HepG2 (cell line): Measurements from ENCODE around the gene HCRTR1. TPM values are rescaled to one million over a fixed set of nuclear protein-coding genes. Genes with fewer than 3 reads are reported as not detected.

Experiments
- ATAC-seq: fragments of 200-7000 bp; cut with Tn5 transposase; 3 replicates; pipeline ENCODE4 v1.9.1; 2020; ENCODE audit warnings: mild to moderate bottlenecking, moderate library complexity
- BruUV-seq: library from RNA; stranded (reverse); fragments of 400-500 nt; replicated peaks from 2 replicates; lab custom pipeline; 2021; lab: Mats Ljungman, UMichigan
- CTCF ChIA-PET: fragments of 300-600 bp; formaldehyde crosslinking; extraction: SDS; loops from one replicate; lab custom pipeline; 2021; ENCODE audit warnings: low total read pairs, inconsistent platforms, low intra/inter-chr PET ratio; lab: Yijun Ruan, JAX
- POLR2A ChIA-PET: fragments of 350-600 bp; sonication (Branson Sonifier 250); formaldehyde crosslinking; loops from one replicate; lab custom pipeline; 2020; ENCODE audit warnings: antibody characterized with exemption, inconsistent platforms; lab: Yijun Ruan, JAX
- DNase-seq: peaks from one replicate; pipeline ENCODE4 v3.0.0-alpha.2; 2015; ENCODE audit warnings: low spot score
- FAIRE-seq: peaks from 3 replicates; lab custom pipeline; 2011; peaks lifted over from hg19 to GRCh38; lab: Jason Lieb, UNC
- H2AFZ ChIP-seq: one replicate; pipeline ENCODE4 v1.6.1; 2011; ENCODE audit warnings: low read length, inconsistent platforms
- H3K27ac ChIP-seq: fragments of 300-600 bp; 3 replicates; pipeline ENCODE4 v1.8.0; 2011; ENCODE audit warnings: mixed run types, mild to moderate bottlenecking, mixed read lengths, low read length, inconsistent platforms; ENCODE audit not compliant: insufficient read depth; ENCODE audit errors: extremely low read length
- H3K27me3 ChIP-seq, 2 experiments: fragments of 200-600 bp in 1 of 2; 2 replicates in 1 of 2; 3 replicates in 1 of 2; pipeline versions ENCODE4 v1.6.0 to v1.8.0; 2011; ENCODE audit warnings: low read length in 2 of 2, mild to moderate bottlenecking in 2 of 2, moderate library complexity in 2 of 2, inconsistent platforms in 1 of 2; ENCODE audit not compliant: insufficient read depth in 2 of 2, control insufficient read depth in 1 of 2
- H3K36me3 ChIP-seq, 2 experiments: fragments of 200-600 bp in 1 of 2; replicated peaks in 1 of 2; 2 replicates in 1 of 2; 3 replicates in 1 of 2; pipeline versions ENCODE4 v1.5.1 to v1.8.0; 2011; ENCODE audit warnings: low read length in 2 of 2, inconsistent platforms in 1 of 2; ENCODE audit not compliant: insufficient read depth in 2 of 2, control insufficient read depth in 1 of 2
- H3K4me1 ChIP-seq: 2 replicates; pipeline ENCODE4 v1.5.1; 2012; ENCODE audit warnings: low read length, inconsistent platforms; ENCODE audit not compliant: insufficient read depth
- H3K4me2 ChIP-seq: 2 replicates; pipeline ENCODE4 v1.6.0; 2011; ENCODE audit warnings: low read depth, low read length, inconsistent platforms
- H3K4me3 ChIP-seq, 3 experiments: fragments of 200-600 bp in 1 of 3; sonication (generic), shearing (Covaris generic) in 1 of 3; replicated peaks in 1 of 3; 2 replicates each; pipeline ENCODE4 v1.5.1; 2011 to 2016; ENCODE audit warnings: low read length in 3 of 3, inconsistent platforms in 2 of 3, low read depth in 2 of 3, mild to moderate bottlenecking in 2 of 3, control low read depth in 1 of 3, mixed read lengths in 1 of 3; ENCODE audit not compliant: insufficient read depth in 1 of 3
- H3K79me2 ChIP-seq: one replicate; pipeline ENCODE4 v1.6.1; 2011; ENCODE audit warnings: low read length, inconsistent platforms; ENCODE audit not compliant: insufficient read depth
- H3K9ac ChIP-seq: 2 replicates; pipeline ENCODE4 v1.6.0; 2011; ENCODE audit warnings: mild to moderate bottlenecking, low read depth, low read length, inconsistent platforms; ENCODE audit not compliant: insufficient read depth
- H3K9me3 ChIP-seq: 2 replicates; pipeline ENCODE4 v1.5.1; 2012; ENCODE audit warnings: mild to moderate bottlenecking, low read length
- H4K20me1 ChIP-seq: 2 replicates; pipeline ENCODE4 v1.6.0; 2011; ENCODE audit warnings: inconsistent platforms, mild to moderate bottlenecking, low read length, moderate library complexity; ENCODE audit not compliant: insufficient read depth
- ARNTL ChIP-seq: sonication (generic); formaldehyde crosslinking; IDR thresholded peaks from 2 replicates; pipeline ENCODE4 v1.4.0; 2020; ENCODE audit warnings: mild to moderate bottlenecking, missing genetic modification reagents
- BRCA1 ChIP-seq: sonication (generic); formaldehyde crosslinking; IDR thresholded peaks from 2 replicates; pipeline ENCODE4 v1.4.0; 2020; ENCODE audit warnings: missing genetic modification reagents
- EED ChIP-seq: sonication (generic); formaldehyde crosslinking; IDR thresholded peaks from 2 replicates; pipeline ENCODE4 v1.5.0; 2020; ENCODE audit warnings: mild to moderate bottlenecking, missing genetic modification reagents
- ELK4 ChIP-seq: sonication (generic); formaldehyde crosslinking; IDR thresholded peaks from 2 replicates; pipeline ENCODE4 v1.9.0; 2021; ENCODE audit warnings: missing genetic modification reagents, borderline replicate concordance
- ETS1 ChIP-seq: sonication (generic); formaldehyde crosslinking; IDR thresholded peaks from 2 replicates; pipeline ENCODE4 v1.4.0; 2020; ENCODE audit warnings: missing genetic modification reagents
- MTERF4 ChIP-seq: sonication (generic); formaldehyde crosslinking; IDR thresholded peaks from 2 replicates; pipeline ENCODE4 v1.8.0; 2023; ENCODE audit warnings: mild to moderate bottlenecking, missing genetic modification reagents
- NFE2 ChIP-seq: sonication (generic); formaldehyde crosslinking; IDR thresholded peaks from 2 replicates; pipeline ENCODE4 v1.4.0; 2020; ENCODE audit warnings: missing genetic modification reagents
- SNAPC2 ChIP-seq: sonication (generic); formaldehyde crosslinking; IDR thresholded peaks from 2 replicates; pipeline ENCODE4 v1.8.1; 2022; ENCODE audit warnings: mild to moderate bottlenecking, missing genetic modification reagents
- TAF15 ChIP-seq: fragments of 200-400 bp; formaldehyde crosslinking; IDR thresholded peaks from one replicate; pipeline ENCODE4 v1.6.1; 2018; ENCODE audit warnings: mild to moderate bottlenecking, low read depth, low read length; ENCODE audit not compliant: poor library complexity, severe bottlenecking
- TOPORS ChIP-seq: sonication (generic); formaldehyde crosslinking; IDR thresholded peaks from 2 replicates; pipeline ENCODE4 v1.8.0; 2023; ENCODE audit warnings: mild to moderate bottlenecking, missing genetic modification reagents
- ZBTB44 ChIP-seq: sonication (generic); formaldehyde crosslinking; IDR thresholded peaks from 2 replicates; pipeline ENCODE4 v1.4.0; 2020; ENCODE audit warnings: missing genetic modification reagents
- ZBTB46 ChIP-seq: sonication (generic); formaldehyde crosslinking; IDR thresholded peaks from 2 replicates; pipeline ENCODE4 v1.4.0; 2020; ENCODE audit warnings: mild to moderate bottlenecking, missing genetic modification reagents, borderline replicate concordance
- ZFX ChIP-seq: sonication (generic); formaldehyde crosslinking; IDR thresholded peaks from 2 replicates; pipeline ENCODE4 v1.4.0; 2020; ENCODE audit warnings: mild to moderate bottlenecking, low read depth, missing genetic modification reagents, moderate library complexity
- ZFY ChIP-seq: sonication (generic); formaldehyde crosslinking; IDR thresholded peaks from 2 replicates; pipeline ENCODE4 v1.4.0; 2020; ENCODE audit warnings: missing genetic modification reagents
- ZNF431 ChIP-seq: sonication (generic); formaldehyde crosslinking; IDR thresholded peaks from 2 replicates; pipeline ENCODE4 v1.9.0; 2022; ENCODE audit warnings: missing genetic modification reagents, low read depth, mild to moderate bottlenecking, borderline replicate concordance
- ZNF7 ChIP-seq: IDR thresholded peaks from 2 replicates; pipeline ENCODE4 v1.6.1; 2016; ENCODE audit warnings: missing biosample characterization, missing genetic modification reagents
- ZNF780A ChIP-seq: sonication (generic); formaldehyde crosslinking; IDR thresholded peaks from 2 replicates; pipeline ENCODE4 v1.8.0; 2022; ENCODE audit warnings: mild to moderate bottlenecking, missing genetic modification reagents, moderate library complexity
- WGBS: methylation state at CpG from one replicate; pipeline ENCODE4 v1.1.6; 2017; ENCODE audit warnings: low lambda C conversion rate; 5-methylcytosine and 5-hydroxymethylcytosine counted together
- in situ Hi-C: cut with HindIII; loops from 2 replicates; pipeline ENCODE4 v1.10.0; 2017; ENCODE audit warnings: low pct_unique_long_range_greater_than_20kb; ENCODE audit not compliant: extremely low pct_ligation_motif_present
- intact Hi-C: fragments of 100-400 bp; cut with micrococcal nuclease; formaldehyde crosslinking; loops from one replicate; pipeline ENCODE4 v1.10.0; 2022; ENCODE audit not compliant: unreplicated experiment
- polyA plus RNA-seq, 8 experiments: library from polyadenylated mRNA; depleted of rRNA in 3 of 8; stranded (reverse) in 7 of 8; unstranded in 1 of 8; fragments of >200 nt; fragmentation: Illumina TruSeq in 4 of 8; extraction: Trizol in 4 of 8; gene quantifications; 2 replicates each; pipeline versions ENCODE4 v1.2.1 to v1.2.3, GENCODE V29; 2011 to 2016; ENCODE audit warnings: low read depth in 4 of 8, missing spikeins in 1 of 8, mixed read lengths in 1 of 8; ENCODE audit not compliant: insufficient read depth in 1 of 8
- total RNA-seq, 5 experiments: library from RNA; depleted of rRNA; stranded (reverse); fragments of >200 nt; fragmentation: Illumina TruSeq; extraction: Trizol; gene quantifications; 2 replicates each; pipeline ENCODE4 v1.2.3, GENCODE V29; 2016; ENCODE audit warnings: low read depth in 1 of 5
- TF ChIP-seq, protein P1 (sequence below): sonication (generic); IDR thresholded peaks from 2 replicates; pipeline ENCODE4 v1.6.1; 2016; ENCODE audit warnings: low read depth, borderline replicate concordance

HCRTR1 gene
- total and polyA plus RNA-seq, 2 of the 13 experiments (the other 11 are each of a cell fraction or from before 2014, with no cell fraction given): not detected

DNA sequence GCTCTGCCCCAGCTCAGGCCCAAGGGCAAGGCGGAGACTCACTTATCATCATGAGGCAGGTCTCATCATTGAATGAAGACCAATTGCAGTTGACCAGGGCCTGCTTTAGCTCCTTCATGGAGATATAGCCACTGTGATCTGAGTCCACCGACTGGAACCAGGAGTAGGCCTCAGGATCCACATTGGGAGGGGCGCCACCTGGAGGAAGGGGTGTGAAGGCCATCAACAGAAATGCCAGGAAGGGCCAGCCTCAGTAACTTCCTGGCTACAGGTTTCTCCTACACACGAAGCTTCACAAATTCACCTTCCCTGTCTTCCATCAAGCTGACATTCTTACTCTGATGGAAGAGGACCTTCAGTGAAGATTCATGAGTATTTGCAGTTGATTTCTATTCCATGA, 15.6 kb downstream of the HCRTR1 start:
- H3K36me3 ChIP-seq: peaks cover 28 to 58% of the 10 kb centered on the region in 2 experiments
- ChIA-PET CTCF (interaction anchor here (1.1 kb wide), 1 partner anchor 69 kb away, joined by 3 read pairs; no protein-coding TSS in a partner anchor), POLR2A (interaction anchor here (1.0 kb wide), 1 partner anchor 12 kb away, joined by 3 read pairs; the partner anchor contains the start of gene PEF1)
- peaks cover 21% of the 10 kb centered on the region for H3K79me2 ChIP-seq
- WGBS: 56% methylated on average over 4 of the region's 4 CpGs
- H3K4me1 ChIP-seq: no peaks in the 10 kb centered on the region
- BruUV-seq: no TSS peak
- DNase-seq: peak; percentile 24
- H3K9ac ChIP-seq: no peak overlapping the region
- H3K4me2 ChIP-seq: no peak overlapping the region
- H3K27ac ChIP-seq: no peak overlapping the region
- FAIRE-seq: peak; percentile 63
- in situ Hi-C loops: no loop called here
- H3K27me3 ChIP-seq: no peaks in the 10 kb centered on the region
- H3K4me3 ChIP-seq: no peak overlapping the region
- no peak overlapping the region for H2AFZ ChIP-seq
- intact Hi-C loops: no loop called here
- H3K9me3 ChIP-seq: no peaks in the 10 kb centered on the region
- no peaks in the 10 kb centered on the region for H4K20me1 ChIP-seq
- ATAC-seq: peak; percentile 72
- no peak for TF ChIP-seq TAF15
- no peak for TF ChIP-seq ZBTB44 (CRISPR knock-in tag)
- no peak for TF ChIP-seq EED (CRISPR knock-in tag)
- TF ChIP-seq ETS1 (CRISPR knock-in tag): no peak
- TF ChIP-seq ELK4 (CRISPR knock-in tag): no peak
- TF ChIP-seq BRCA1: no peak
- TF ChIP-seq ZFY: peak; percentile 34; the same call in 1 of the 2 replicates
- TF ChIP-seq ZFX: peak; percentile 69; the same call in 1 of the 2 replicates
- TF ChIP-seq MTERF4: no peak
- TF ChIP-seq ZBTB46 (CRISPR knock-in tag): no peak
- no peak for TF ChIP-seq ARNTL (CRISPR knock-in tag)
- no peak for TF ChIP-seq ZNF7 (CRISPR knock-in tag)
- no peak for TF ChIP-seq ZNF780A (CRISPR knock-in tag)
- TF ChIP-seq ZNF431 (CRISPR knock-in tag): no peak
- TF ChIP-seq NFE2 (CRISPR knock-in tag): no peak
- TF ChIP-seq SNAPC2: no peak
- TF ChIP-seq, protein P1, sequence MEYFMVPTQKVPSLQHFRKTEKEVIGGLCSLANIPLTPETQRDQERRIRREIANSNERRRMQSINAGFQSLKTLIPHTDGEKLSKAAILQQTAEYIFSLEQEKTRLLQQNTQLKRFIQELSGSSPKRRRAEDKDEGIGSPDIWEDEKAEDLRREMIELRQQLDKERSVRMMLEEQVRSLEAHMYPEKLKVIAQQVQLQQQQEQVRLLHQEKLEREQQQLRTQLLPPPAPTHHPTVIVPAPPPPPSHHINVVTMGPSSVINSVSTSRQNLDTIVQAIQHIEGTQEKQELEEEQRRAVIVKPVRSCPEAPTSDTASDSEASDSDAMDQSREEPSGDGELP: no peak
- TF ChIP-seq TOPORS (CRISPR knock-in tag): no peak
